HG03045 (cell line): ENCODE results near the gene DENND1A.
"Not testable (repeated sequence)": the region's sequence is repeated elsewhere in the genome, so short reads cannot be mapped to it uniquely, and the experiment has no call there.

Experiments
- ATAC-seq: cut with Tn5 transposase; IDR thresholded peaks from one replicate; pipeline ENCODE4 v1.9.1; 2021; ENCODE audit warnings: mild to moderate bottlenecking, moderate library complexity; ENCODE audit not compliant: unreplicated experiment

Gene DENND1A

DNA sequence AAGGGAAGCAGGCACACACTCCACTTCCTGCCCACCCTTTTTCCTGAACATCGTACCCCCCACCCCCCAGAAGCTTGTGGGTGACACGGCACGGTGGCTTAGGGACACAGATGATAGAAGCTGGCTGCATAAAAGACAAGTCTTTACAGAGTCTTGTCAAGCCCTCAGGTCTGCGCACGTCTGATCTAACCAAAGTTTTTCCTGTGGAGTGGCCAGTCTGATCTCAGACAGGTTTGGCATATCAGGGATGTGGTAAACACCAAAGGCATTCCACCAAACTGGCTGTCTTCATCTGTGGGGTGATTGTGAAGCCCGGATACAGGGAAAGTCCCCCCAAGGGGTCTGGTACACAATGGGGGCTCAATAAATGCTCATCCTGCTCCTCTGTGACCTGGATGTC is 523.9 kb downstream of the DENND1A start:
- no peak for ATAC-seq

DNA sequence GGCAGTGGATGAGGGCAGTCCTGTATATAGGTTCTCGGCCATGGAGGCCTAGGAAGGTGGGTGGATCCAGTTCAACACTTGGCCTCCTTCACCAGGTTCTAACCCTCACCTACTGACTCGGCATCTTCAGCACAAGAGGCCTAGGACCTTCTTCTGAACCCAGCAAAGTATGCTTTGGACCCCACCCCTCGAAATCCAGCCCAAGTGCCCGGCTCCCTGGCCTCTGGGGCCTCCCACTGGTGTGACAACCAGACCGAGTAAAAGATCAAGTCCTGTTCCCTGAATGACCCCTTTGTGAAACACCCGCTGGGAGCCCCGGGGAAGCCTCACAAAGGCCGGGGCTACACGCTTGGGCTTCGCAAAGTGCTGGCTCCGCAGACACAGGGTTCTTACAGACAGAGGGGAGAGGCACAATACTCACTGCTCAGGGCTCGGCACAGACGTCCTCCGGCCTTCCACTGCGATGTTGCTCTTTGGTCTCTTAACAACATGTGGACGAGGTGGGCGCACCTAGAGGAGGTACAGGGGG is 526.9 kb downstream of the DENND1A start:
- ATAC-seq, result no peak

DNA sequence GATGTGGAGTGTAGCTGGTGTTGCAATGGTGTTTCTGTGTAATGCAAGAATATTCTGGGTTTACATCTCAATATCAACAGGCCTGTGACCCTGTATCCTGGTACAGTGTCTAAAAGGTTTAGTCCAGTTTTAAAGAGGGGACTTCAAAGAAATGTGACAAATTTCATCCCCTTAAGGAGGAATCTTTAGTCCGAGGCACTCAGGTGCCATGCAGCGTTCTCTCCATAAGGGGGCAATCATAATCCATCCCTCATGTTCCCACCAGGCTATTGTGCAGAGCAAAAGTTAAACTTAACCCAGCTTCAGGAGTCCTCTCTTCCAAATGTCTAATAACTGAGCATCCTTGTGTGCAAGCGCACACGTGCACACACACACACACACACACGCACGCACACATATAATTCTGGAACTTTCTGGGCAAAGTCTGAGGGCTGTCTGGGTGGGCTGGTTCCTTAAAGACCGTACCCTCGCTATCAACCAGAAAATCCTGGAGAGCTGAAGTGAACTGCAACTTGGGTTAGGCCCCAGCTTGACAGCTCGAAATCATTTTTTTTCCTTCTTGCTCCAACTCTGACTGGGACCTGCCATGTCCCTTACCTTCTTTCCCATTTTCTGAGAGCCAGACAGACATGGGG is 527.9 kb downstream of the DENND1A start:
- no peak for ATAC-seq

DNA sequence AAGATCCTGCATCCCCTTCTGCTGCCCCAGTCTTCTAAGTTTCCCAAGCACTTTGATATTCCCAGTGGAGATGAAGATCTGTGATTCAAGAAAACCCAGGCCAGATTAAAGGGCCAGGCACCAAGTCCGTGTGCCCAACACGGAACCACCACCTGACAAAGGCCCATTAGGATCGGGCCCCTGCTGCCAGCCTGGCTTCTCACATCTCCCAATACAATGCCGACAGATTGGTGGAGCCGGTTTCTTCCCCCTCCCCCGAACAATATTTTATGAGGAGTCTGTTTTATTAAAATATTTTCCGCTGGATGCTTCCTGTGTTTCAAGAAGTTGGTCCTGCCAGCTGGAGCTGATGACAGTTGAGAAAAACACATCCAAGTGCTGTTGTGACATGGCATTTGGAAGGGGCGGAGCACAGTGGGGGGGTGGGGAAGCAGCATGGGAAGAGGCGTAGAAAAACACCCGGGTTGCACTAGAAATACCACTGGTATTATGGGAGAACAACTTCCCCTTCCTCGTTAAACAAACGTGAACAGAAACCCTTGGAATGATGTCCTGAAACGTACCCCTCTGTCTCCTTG is 528.9 kb downstream of the DENND1A start:
- no peak for ATAC-seq

DNA sequence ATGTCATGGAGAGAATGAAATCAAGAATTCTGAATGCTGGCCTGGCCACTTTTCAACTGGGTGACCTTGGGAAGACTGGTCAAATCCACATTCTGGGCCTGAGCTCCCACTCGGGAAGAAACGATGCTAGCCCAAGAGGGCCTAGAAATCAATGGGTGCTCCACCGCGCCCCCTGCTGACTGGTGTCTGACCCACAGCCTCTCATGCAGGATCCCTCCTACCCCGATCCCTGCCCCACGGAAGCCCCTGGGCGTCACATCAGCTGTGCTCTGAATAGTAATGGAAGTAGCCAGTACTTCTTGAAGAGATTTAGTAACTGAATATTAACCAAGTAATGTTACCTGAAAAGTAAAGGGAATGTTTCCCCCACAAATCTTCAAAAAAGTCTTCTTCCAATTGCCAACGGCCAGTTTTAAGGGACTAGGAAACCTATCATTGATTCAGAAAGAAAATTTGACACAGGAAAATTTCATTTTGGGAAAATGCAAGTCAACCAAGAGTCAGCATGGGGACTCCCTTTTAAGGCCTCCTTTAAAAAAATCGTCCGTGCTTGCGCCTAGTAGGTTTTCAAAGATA is 530.0 kb downstream of the DENND1A start:
- ATAC-seq, result no peak

DNA sequence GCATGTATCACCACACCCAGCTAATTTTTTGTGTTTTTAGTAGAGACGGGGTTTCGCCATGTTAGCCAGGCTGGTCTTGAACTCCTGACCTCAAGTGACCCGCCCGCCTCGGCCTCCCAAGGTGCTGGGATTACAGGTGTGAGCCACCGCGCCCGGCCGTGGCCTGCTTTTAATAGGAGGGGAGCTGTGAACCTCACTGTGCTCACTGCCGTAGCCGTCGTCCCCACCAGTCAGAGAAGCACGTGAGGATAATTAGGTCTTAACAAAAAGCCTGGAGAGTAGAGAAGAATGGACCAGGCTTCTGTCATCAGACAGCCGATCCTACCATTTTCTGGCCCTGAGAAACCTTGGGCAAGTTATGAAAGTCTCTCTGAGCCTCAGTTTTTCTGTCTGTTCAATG is 531.0 kb downstream of the DENND1A start:
- not testable (repeated sequence) for ATAC-seq

DNA sequence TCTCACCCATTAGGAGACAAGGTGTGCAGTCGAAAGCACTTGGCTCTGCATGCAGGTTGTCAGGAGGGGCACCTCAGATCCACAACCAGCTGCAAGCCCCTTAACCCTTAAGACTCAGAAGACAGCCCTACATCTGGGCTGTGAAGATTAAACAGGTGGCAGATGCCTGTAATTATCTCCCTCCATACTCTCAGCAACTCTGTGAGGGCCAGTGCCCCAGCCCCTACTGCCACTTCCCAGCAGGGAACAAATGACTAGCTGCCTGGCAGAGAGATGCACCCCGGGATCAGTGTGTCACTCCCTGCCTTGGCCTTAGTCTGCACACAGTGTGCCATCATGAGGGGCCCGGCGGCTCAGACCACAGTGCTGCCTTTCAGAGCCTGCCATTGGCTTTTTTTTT is 532.0 kb downstream of the DENND1A start:
- no peak for ATAC-seq

DNA sequence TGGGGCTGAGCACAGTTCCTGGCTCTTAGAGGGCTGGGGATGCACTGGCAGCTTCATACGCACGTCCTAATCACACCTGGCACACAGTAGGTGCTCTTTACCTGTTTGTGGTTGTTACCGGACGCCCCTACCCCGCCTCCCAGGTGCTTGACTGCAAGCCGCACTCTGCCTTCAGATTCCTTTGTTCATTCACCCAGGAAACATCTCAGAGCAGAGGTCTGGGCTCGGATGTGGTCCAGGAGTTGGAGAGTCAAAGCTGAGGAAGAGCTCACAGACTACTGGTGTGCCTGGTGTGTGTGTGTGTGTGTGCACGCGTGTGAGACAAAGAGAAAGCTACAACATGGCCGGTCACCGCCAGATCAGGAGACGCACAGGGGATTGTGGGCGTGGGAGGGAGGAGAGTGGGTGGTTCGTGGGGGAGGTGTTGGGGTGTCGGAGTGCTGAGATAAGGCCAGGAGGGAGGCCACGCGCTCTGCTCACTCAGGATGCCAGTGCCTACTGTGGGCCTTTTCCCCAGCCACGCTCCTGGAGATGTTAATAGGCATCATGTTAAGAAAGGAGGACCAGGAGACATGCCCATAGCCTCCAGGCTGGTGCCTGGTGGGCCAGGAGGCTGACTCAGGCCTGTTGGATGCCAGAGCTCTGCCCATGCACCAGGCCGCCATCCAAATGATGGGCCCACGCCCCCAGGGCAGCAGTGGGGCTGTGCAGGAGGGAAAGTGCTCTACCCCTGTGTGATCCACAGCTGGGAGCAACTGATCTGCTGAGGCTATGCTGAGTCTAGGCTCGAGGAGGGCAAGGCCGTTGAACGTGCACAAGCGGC is 534.0 kb downstream of the DENND1A start:
- ATAC-seq, result no peak

DNA sequence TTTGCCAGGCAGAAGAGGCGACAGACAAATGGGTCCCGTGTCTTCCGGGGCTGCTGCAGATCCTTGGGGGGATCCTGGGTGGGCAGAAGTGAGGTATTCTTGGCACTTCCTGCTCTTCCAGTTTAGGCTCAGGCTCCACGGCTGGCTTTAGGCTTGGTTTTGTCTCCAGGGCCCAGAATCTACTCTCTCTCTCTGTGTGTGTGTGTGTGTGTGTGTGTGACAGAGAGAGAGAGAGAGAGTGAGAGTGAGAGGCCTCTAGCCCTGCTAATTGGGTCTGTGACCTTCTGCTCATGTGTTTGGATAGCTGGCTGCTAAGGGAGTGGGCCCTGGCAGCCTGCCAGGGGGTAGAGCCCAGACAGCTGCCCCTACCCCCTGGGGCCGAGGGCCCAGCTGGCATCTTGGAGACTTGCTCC is 534.6 kb downstream of the DENND1A start:
- no peak for ATAC-seq

DNA sequence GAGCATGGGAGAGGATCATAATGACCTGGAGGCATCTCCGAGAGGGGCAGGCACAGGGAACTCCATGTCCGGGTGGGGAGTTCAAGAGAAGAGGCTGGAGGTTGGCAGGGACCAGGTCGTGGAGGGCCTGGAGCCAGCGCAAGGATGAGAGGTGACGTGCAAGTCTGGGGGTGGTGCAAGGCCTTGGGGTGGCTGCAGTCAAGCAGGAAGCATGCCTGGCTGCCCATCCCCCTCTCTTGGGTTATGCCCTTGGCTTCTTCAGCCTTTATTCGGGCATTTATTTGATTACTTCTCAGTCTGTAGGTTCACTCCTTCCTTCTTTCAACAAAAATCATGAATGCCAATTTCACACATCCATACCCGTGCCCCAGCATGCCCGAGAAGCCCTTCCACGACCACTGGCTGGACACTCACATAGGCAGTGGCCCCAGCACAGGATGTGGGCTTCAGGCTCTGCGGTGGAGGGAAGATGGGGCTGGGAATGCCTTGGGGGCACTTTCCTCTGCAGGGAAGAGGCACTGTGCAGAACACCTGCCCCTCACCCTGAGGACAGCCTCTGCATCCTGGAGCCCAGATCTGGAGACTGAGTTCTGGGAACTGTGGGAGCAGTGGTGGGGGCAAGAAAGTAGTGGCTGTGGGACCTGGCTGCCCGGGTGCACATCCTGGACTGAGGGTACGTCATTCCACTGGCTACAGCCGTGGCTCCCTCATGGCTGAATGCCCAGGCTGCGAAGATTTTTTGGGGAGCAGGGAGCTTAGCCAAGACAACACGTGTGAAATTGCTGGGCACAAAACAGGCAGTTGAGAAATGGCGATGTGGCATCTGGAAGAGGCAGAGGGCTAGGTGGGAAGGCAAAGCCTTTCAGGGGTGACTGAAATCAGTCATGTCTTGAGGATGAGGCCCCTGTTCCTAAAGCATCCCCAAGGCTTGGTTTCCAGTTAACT is 535.4 kb downstream of the DENND1A start:
- ATAC-seq, result no peak

DNA sequence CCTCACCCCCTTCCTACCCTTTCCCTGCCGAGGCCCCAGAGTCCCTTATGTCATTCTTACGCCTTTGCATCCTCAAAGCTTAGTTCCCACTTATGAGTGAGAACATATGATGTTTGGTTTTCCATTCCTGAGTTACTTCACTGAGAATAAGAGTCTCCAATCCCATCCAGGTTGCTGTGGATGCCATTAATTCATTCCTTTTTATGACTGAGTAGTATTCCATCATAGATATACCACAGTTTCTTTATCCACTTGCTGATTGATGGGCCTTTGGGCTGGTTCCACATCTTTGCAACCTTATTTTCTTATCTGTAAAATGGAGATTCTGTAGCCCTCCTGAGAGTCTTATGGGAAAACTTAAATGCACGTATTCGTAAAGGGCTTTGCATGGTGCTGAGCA is 537.1 kb downstream of the DENND1A start:
- no peak for ATAC-seq

DNA sequence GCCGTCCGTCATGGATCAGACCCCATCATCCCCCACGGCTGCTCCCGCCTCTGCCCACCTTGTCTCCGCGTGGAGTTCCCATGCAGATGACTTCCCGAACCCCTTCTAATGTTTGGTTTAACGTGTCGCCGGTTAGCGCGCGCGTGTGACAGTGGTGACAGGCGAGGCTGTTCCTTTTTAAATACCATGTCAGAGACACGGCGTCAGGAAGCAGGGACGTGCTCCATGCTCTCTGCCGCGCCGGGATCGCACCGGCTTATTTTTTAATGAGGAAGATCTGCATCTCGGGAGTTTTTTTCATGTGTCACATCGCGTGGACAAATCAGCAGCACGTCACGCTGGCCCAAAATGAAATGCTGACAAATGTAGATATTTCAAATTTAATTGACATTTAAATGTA is 538.0 kb downstream of the DENND1A start:
- no peak for ATAC-seq

DNA sequence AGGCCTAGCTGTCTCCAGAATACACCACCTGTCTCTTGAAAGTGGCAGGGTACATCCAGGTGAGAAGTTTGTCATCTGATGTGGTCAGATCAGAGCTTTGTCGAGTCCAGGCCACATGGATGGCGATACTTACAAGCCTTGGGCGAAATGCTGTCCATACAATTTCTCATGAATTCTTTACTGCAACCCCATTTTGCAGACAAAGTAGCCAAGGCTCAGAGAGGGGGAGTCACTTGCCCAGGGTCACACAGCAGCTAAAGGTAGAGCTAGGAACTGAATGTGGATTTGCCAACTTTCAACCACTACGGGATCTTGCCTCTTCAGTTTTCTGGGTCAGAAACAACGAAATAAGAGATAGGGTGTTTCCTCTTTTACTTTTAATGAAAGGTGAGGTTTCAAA is 538.7 kb downstream of the DENND1A start:
- no peak for ATAC-seq

DNA sequence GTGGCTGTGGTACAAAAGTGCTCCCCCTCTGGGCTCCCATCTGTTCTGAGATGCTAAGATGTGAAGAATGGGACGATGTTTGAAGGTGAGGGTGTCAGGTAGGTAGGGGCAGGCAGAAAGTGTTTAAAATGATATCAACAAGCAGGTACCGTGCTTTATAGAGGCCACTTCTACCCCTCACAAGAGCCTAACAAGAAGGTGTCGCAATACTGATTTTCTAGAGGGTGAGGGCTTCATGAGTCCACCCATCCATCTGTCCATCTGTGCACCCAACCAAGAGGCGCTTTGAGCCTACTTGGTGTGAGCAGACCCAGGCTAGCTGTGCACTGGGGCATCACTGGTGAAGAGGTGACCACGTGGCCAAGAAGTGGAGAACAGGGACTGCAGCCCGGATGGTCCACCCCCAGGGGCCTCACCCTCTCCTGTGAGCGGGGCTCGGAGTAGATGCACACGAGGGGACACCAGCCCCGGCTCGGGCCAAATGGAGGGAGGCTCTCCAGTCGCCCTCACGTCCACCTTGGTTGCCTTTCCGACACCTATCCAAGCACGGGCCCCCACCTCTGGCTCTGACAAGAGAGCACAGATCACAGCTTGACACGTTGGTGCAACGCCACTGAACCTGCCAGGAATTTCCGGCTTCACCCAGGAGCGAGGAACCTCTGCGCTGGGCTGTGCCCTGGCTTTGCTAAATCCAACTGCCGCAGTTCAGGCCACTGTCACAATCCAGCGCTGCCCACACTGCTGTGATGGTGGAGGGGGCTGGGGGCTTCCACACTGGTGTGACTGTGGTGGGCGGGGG is 539.4 kb downstream of the DENND1A start:
- ATAC-seq, result no peak

DNA sequence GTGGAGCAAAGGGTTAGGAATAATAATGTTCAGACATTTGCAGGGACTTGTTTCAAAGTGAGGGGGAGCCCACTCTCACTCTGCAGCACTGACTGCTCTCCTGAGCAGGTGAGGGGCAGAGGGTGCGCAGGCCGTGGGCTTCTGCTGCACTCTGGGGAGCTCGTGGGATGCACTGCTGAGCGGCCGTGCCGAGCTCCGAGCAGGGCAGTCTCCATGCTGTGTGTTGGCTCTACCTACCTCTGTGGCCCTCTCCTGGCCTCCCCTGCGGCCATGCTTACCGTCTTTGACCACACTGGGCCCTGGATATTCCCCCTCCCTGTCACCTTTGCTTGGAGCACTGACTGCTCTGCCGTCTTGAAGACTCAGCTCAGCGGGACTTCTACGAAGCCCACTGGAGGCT is 540.2 kb downstream of the DENND1A start:
- no peak for ATAC-seq

DNA sequence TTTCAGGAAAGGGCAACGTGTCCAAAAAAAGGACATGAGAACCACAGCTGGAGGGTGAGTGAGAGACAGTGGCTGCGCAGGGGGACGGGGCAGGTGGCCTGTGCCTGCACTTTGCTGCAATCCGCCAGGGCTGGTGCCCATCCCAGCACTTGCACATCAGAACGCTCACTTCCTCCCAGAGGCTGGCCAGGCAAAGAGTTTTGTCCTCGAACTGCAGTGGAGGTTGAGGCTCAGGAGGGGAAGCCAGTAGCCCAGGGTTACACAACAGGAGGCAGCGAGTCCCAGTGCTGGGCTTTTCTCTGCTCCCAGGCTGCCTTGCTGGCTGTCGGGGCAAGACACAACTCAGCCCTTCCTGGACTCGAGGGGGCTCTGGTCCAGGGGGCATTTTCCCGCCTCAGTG is 540.9 kb downstream of the DENND1A start:
- no peak for ATAC-seq

DNA sequence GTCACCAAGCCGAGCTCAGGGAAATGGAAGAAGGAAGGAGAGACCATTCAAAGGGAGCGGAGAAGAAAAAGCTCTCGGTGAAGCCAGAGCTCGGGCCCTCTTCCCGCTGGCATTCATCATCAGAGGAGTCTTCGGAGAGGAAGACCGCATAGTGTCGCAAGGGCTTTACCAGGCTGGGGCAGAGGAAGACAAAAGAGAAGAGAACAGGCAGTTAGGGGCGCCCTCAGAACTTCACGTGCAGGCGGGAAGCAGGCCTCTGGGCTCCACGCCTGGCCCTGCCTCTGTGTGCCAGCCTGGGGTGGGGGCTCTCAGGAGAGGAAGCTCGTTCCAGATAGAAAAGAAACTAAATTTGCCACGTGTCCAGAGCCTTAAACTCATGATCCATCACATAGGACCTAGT is 542.2 kb downstream of the DENND1A start:
- no peak for ATAC-seq

DNA sequence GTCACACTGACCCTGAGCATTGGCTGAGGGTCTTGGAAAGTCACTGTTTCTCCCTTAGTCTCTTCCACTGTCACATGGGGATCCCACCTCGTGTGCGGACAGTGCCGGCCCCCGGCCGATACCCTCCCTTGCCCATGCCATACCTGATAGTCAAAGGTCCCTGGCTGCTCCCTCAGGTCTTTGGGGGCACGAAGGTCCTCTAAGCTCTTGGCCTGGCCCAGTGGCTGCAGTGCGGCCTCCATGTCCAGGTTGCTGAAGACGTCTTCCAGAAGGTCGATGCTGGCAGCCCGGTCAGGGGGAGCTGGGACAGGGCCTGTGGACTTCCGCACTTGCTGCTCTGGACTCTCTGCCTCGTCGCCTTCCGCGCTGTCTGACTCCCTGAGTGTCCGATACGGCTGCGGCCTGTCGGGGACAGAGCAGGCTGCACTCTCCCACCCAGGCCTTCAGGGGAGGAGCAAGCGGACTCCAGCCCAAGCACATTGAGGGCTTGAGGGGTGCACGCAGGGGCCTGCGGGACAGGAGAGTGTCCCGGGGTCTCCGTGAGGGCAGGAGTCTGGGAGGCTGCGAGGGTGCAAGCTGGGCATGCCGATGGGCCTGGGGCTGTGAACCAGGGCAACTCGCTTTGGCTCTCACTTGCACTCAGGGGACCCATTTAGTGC is 546.3 kb downstream of the DENND1A start:
- ATAC-seq, result no peak
